A673 (cell line): ENCODE measurements around the gene NCBP2L.

Experiments used
- EZH2 ChIP-seq: fragments of 200-600 bp; sonication (generic); IDR thresholded peaks from 2 replicates; pipeline ENCODE4 v1.6.1; 2017; ENCODE audit warnings: borderline replicate concordance, low read depth, mild to moderate bottlenecking, mixed read lengths, antibody characterized with exemption, low read length; ENCODE audit not compliant: poor library complexity, severe bottlenecking
- TF ChIP-seq, protein P1 (sequence below): fragments of 300-800, 200-600 bp; sonication (generic); conservative IDR thresholded peaks from 2 replicates; pipeline ENCODE4 v1.5.1; 2017; ENCODE audit warnings: low read depth, mild to moderate bottlenecking, antibody characterized with exemption, low read length, moderate library complexity, mixed read lengths

DNA sequence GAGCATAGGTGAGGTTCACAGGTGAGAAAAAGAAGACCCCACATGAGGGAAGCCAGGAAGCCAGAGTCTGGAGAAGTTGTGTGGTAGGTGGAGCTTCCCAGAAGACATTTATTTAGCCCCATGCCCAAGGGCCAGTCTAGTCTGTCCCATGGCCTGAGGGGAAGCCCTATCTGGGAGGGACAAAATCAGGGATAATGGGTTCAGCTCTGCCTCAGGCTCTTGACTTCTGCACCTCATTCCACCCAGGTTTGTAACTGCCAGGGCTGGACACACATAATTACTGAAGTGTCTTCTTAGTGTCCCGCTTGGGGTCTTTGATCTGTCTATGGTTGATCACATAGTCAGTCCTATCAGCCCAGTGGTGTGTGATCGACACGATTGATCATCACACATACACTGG is 38.0 kb upstream of the NCBP2L start:
- no peak for TF ChIP-seq EZH2
- TF ChIP-seq, protein P1, sequence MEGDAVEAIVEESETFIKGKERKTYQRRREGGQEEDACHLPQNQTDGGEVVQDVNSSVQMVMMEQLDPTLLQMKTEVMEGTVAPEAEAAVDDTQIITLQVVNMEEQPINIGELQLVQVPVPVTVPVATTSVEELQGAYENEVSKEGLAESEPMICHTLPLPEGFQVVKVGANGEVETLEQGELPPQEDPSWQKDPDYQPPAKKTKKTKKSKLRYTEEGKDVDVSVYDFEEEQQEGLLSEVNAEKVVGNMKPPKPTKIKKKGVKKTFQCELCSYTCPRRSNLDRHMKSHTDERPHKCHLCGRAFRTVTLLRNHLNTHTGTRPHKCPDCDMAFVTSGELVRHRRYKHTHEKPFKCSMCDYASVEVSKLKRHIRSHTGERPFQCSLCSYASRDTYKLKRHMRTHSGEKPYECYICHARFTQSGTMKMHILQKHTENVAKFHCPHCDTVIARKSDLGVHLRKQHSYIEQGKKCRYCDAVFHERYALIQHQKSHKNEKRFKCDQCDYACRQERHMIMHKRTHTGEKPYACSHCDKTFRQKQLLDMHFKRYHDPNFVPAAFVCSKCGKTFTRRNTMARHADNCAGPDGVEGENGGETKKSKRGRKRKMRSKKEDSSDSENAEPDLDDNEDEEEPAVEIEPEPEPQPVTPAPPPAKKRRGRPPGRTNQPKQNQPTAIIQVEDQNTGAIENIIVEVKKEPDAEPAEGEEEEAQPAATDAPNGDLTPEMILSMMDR, result no peak
